GM23338 (cell line): ENCODE data around the gene SLC39A13. TPM values are rescaled to one million over a fixed set of nuclear protein-coding genes. Genes with fewer than 3 reads are reported as not detected.

Experiments used
- ATAC-seq: fragments of 200-7000 bp; cut with Tn5 transposase; 3 replicates; pipeline ENCODE4 v1.9.1; 2020
- DNase-seq: peaks from one replicate; pipeline ENCODE4 v3.0.0-alpha.2; 2015; ENCODE audit warnings: low spot score
- H2AFZ ChIP-seq: fragments of 200-600 bp; sonication (generic); 2 replicates; pipeline ENCODE4 v1.8.0; 2016; ENCODE audit warnings: antibody characterized with exemption, mild to moderate bottlenecking, moderate library complexity
- H3F3A ChIP-seq: fragments of 200-600 bp; sonication (generic); replicated peaks from 2 replicates; pipeline ENCODE4 v1.8.0; 2017; ENCODE audit warnings: antibody characterized with exemption, mixed run types, low read depth
- H3K27ac ChIP-seq: fragments of 200-600 bp; sonication (generic); 2 replicates; pipeline ENCODE4 v1.6.1; 2016; ENCODE audit warnings: low read depth
- H3K27me3 ChIP-seq: fragments of 200-600 bp; sonication (generic); 2 replicates; pipeline ENCODE4 v1.8.0; 2016; ENCODE audit warnings: mild to moderate bottlenecking, mixed run types, moderate library complexity; ENCODE audit not compliant: insufficient read depth
- H3K36me3 ChIP-seq: fragments of 200-600 bp; sonication (generic); 2 replicates; pipeline ENCODE4 v1.8.0; 2016; ENCODE audit warnings: mild to moderate bottlenecking; ENCODE audit not compliant: insufficient read depth
- H3K4me1 ChIP-seq: fragments of 200-600 bp; sonication (generic); 2 replicates; pipeline ENCODE4 v1.8.0; 2016; ENCODE audit warnings: mild to moderate bottlenecking, moderate library complexity; ENCODE audit not compliant: insufficient read depth
- H3K4me2 ChIP-seq: fragments of 200-600 bp; sonication (generic); 2 replicates; pipeline ENCODE4 v1.7.1; 2017; ENCODE audit warnings: mixed run types
- H3K4me3 ChIP-seq: fragments of 200-600 bp; sonication (generic); 2 replicates; pipeline ENCODE4 v1.6.1; 2016; ENCODE audit warnings: mixed run types
- H3K79me2 ChIP-seq: fragments of 200-600 bp; sonication (generic); replicated peaks from 2 replicates; pipeline ENCODE4 v1.8.0; 2017; ENCODE audit warnings: mild to moderate bottlenecking; ENCODE audit not compliant: insufficient read depth
- H3K9me2 ChIP-seq: fragments of 200-600 bp; sonication (generic); 2 replicates; pipeline ENCODE4 v1.8.0; 2017; ENCODE audit not compliant: insufficient read depth
- H4K20me1 ChIP-seq: fragments of 200-600 bp; sonication (generic); replicated peaks from 2 replicates; pipeline ENCODE4 v1.8.0; 2017; ENCODE audit warnings: mild to moderate bottlenecking; ENCODE audit not compliant: insufficient read depth
- H3K27ac Mint-ChIP-seq: 2 replicates; pipeline ENCODE4 v1.8.0; 2020; ENCODE audit warnings: inconsistent platforms, mild to moderate bottlenecking, moderate library complexity, mixed read lengths
- H3K27me3 Mint-ChIP-seq: 3 replicates; pipeline ENCODE4 v1.8.0; 2022; ENCODE audit warnings: low read depth, mild to moderate bottlenecking, moderate library complexity, mixed read lengths, inconsistent platforms; ENCODE audit not compliant: insufficient read depth, poor library complexity
- H3K36me3 Mint-ChIP-seq: 3 replicates; pipeline ENCODE4 v1.8.0; 2021; ENCODE audit warnings: low read depth, mild to moderate bottlenecking, inconsistent platforms, moderate library complexity, mixed read lengths
- H3K4me1 Mint-ChIP-seq: 3 replicates; pipeline ENCODE4 v1.8.0; 2020; ENCODE audit warnings: mild to moderate bottlenecking, inconsistent platforms, mixed read lengths
- H3K4me3 Mint-ChIP-seq: 3 replicates; pipeline ENCODE4 v1.8.0; 2021; ENCODE audit warnings: moderate library complexity, mild to moderate bottlenecking, inconsistent platforms, mixed read lengths
- H3K9me3 Mint-ChIP-seq: 3 replicates; pipeline ENCODE4 v1.8.0; 2020; ENCODE audit warnings: moderate library complexity, mild to moderate bottlenecking, inconsistent platforms, mixed read lengths
- CREB1 ChIP-seq: fragments of 250-450 bp; sonication (Bioruptor Pico); IDR thresholded peaks from 2 replicates; pipeline ENCODE4 v1.5.0; 2020; ENCODE audit warnings: low read depth, mild to moderate bottlenecking, moderate library complexity
- ETS1 ChIP-seq: IDR thresholded peaks from 2 replicates; pipeline ENCODE4 v1.6.1; 2016; ENCODE audit warnings: antibody characterized with exemption
- EZH2 ChIP-seq: fragments of 200-600 bp; sonication (generic); IDR thresholded peaks from one replicate; pipeline ENCODE4 v1.8.0; 2017; ENCODE audit warnings: antibody characterized with exemption, mild to moderate bottlenecking, low read depth; ENCODE audit not compliant: unreplicated experiment
- EZH2phosphoT487 ChIP-seq: fragments of 200-600 bp; sonication (generic); IDR thresholded peaks from one replicate; pipeline ENCODE4 v1.8.1; 2018; ENCODE audit warnings: antibody characterized with exemption; ENCODE audit not compliant: unreplicated experiment
- JUNB ChIP-seq: IDR thresholded peaks from one replicate; pipeline ENCODE4 v1.6.1; 2016; ENCODE audit warnings: antibody characterized with exemption; ENCODE audit not compliant: unreplicated experiment
- NANOG ChIP-seq: IDR thresholded peaks from 2 replicates; pipeline ENCODE4 v1.6.1; 2016; ENCODE audit warnings: antibody characterized with exemption, borderline replicate concordance
- POLR2AphosphoS5 ChIP-seq: IDR thresholded peaks from 2 replicates; pipeline ENCODE4 v1.6.1; 2016; ENCODE audit warnings: antibody characterized with exemption, low read depth
- REST ChIP-seq: IDR thresholded peaks from one replicate; pipeline ENCODE4 v1.6.1; 2018; ENCODE audit warnings: antibody characterized with exemption; ENCODE audit not compliant: unreplicated experiment
- STAT1 ChIP-seq: IDR thresholded peaks from one replicate; pipeline ENCODE4 v1.6.1; 2016; ENCODE audit warnings: antibody characterized with exemption; ENCODE audit not compliant: unreplicated experiment
- ZNF114 ChIP-seq: fragments of 250-450 bp; sonication (Bioruptor Pico); IDR thresholded peaks from 2 replicates; pipeline ENCODE4 v1.5.0; 2020; ENCODE audit warnings: mild to moderate bottlenecking, moderate library complexity
- ZNF462 ChIP-seq: fragments of 250-450 bp; sonication (Bioruptor Pico); IDR thresholded peaks from 2 replicates; pipeline ENCODE4 v1.5.0; 2020; ENCODE audit warnings: mild to moderate bottlenecking, moderate library complexity
- polyA plus RNA-seq: library from polyadenylated mRNA; unstranded; fragments of >200 nt; fragmentation: Nextera tagmentation; extraction: Ambion mirVana; gene quantifications from 2 replicates; pipeline ENCODE4 v1.2.1, GENCODE V29; 2016
- total RNA-seq: library from RNA; depleted of rRNA; stranded (reverse); fragments of >200 nt; shearing (Covaris generic); gene quantifications from 2 replicates; pipeline ENCODE4 v1.2.3, GENCODE V29; 2014

SLC39A13 gene
- total and polyA plus RNA-seq, 2 experiments from 2014 or later, result 15.8 to 32.7 TPM

DNA sequence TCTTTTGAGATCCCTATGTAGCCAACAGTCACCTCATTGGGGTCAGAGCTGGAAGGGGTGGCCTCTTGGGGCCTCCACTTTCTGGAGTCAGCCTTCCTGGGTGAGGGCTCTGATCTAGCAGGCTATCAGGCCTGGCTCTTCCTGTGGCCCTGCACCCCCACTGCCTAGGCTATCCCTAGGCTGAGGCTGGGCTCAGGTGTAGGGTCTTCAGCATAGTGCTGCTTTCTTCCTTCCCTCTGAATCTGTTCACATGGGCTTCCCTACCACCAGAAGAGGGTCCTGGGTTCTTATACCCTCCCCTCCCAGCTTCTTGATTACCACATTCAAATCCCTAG is 29.6 kb upstream of the SLC39A13 start:
- Histone ChIP-seq H3K27me3 (no peaks in the 10 kb centered on the region), H3K9me2 (0 out of 2 replicates have a peak, but pooled peaks cover 2% of the 10 kb centered on the region), H3K4me3 (no peak overlapping the region), H4K20me1 (no peaks in the 10 kb centered on the region), H2AFZ (peak overlapping the region; percentile 99), H3F3A (no peaks in the 10 kb centered on the region), H3K79me2 (no peaks in the 10 kb centered on the region), H3K27ac (no peak overlapping the region), H3K4me2 (no peak overlapping the region), H3K36me3 (no peaks in the 10 kb centered on the region), H3K4me1 (no peaks in the 10 kb centered on the region; the same call in 1 of the 2 replicates)
- Mint-ChIP-seq H3K9me3 (no peaks in the 10 kb centered on the region; the same call in 2 of the 3 replicates), H3K27ac (no peak overlapping the region), H3K36me3 (no peaks in the 10 kb centered on the region), H3K4me3 (no peak overlapping the region), H3K4me1 (peaks cover 3% of the 10 kb centered on the region; the same call in 2 of the 3 replicates), H3K27me3 (peaks cover 5% of the 10 kb centered on the region)
- DNase-seq (no peak), ATAC-seq (no peak)
- TF ChIP-seq NANOG, result no peak

DNA sequence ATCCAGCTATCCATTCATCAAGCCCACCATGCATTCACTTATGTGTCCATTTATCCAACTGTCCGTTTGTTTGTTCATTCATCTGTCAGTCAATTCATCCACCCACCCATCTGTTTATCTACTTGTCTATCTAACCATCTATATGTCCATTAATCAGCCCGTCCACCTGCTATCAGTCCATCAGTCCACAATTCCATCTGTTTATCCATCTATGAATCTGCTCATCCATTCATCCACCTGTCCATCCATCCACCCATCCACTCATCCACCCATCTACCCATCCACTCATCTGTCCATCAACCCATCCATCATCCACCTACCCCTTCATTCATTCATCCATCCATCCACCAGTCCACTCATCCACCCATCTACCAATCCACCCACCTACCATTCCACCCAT is 29.1 kb upstream of the SLC39A13 start:
- no peaks in the 10 kb centered on the region for H4K20me1 ChIP-seq
- TF ChIP-seq STAT1 (no peak), ETS1 (no peak), EZH2phosphoT487 (no peak), POLR2AphosphoS5 (no peak), ZNF462 (CRISPR knock-in tag) (no peak), NANOG (no peak), CREB1 (CRISPR knock-in tag) (no peak), REST (no peak), ZNF114 (CRISPR knock-in tag) (no peak), EZH2 (no peak), JUNB (no peak)

More for the DNA sequence above, 29.1 kb upstream of the SLC39A13 start:
- Histone ChIP-seq H3K36me3 (no peaks in the 10 kb centered on the region), H3K79me2 (no peaks in the 10 kb centered on the region), H2AFZ (no peak overlapping the region), H3K4me2 (no peak overlapping the region), H3K4me3 (no peak overlapping the region), H3K4me1 (no peaks in the 10 kb centered on the region; the same call in 1 of the 2 replicates), H3K9me2 (0 out of 2 replicates have a peak, but pooled peaks cover 2% of the 10 kb centered on the region), H3F3A (no peaks in the 10 kb centered on the region), H3K27me3 (no peaks in the 10 kb centered on the region), H3K27ac (no peak overlapping the region)
- H3K9me3 Mint-ChIP-seq, result no peaks in the 10 kb centered on the region; the same call in 2 of the 3 replicates
- no peak overlapping the region for H3K27ac Mint-ChIP-seq
- H3K4me3 Mint-ChIP-seq, result no peak overlapping the region
- H3K27me3 Mint-ChIP-seq, result peaks cover 6% of the 10 kb centered on the region
- peaks cover 3% of the 10 kb centered on the region; the same call in 2 of the 3 replicates for H3K4me1 Mint-ChIP-seq
- no peaks in the 10 kb centered on the region for H3K36me3 Mint-ChIP-seq
- DNase-seq (no peak), ATAC-seq (no peak)
